Left lung (tissue), 10 donors: Measurements from ENCODE around the gene TIMP3. TPM values are rescaled to one million over a fixed set of nuclear protein-coding genes. Genes with fewer than 3 reads are reported as not detected.

Experiments used
- ATAC-seq: fragments of 200-7000 bp; cut with Tn5 transposase; one replicate; pipeline ENCODE4 v1.9.1; 2020; ENCODE audit warnings: moderate library complexity
- DNase-seq, 4 donors: peaks; one replicate each; pipeline ENCODE4 v3.0.0-alpha.2; 2013 to 2020
- H3K27ac ChIP-seq, 2 donors: fragments of 200-600 bp; sonication (generic) in 1 of 2; one replicate each; pipeline versions ENCODE4 v1.5.0 to v1.8.0; 2020 to 2021
- H3K27me3 ChIP-seq, 2 donors: fragments of 200-600 bp; sonication (generic) in 1 of 2; one replicate each; pipeline versions ENCODE4 v1.5.0 to v1.8.0; 2020 to 2021
- H3K36me3 ChIP-seq, 2 donors: fragments of 200-600 bp; sonication (generic) in 1 of 2; one replicate each; pipeline versions ENCODE4 v1.5.0 to v1.8.0; 2020 to 2021
- H3K4me1 ChIP-seq, 2 donors: fragments of 200-600 bp; one replicate each; pipeline ENCODE4 v1.8.0; 2021
- H3K4me3 ChIP-seq, 2 donors: fragments of 200-600 bp; sonication (generic) in 1 of 2; one replicate each; pipeline versions ENCODE4 v1.5.0 to v1.8.0; 2020 to 2021; ENCODE audit warnings: mild to moderate bottlenecking in 1 of 2
- H3K9me3 ChIP-seq, 2 donors: fragments of 200-600 bp; sonication (generic) in 1 of 2; one replicate each; pipeline versions ENCODE4 v1.5.0 to v1.8.0; 2020 to 2021
- intact Hi-C, 2 donors: fragments of 100-400 bp; cut with DNase I; formaldehyde crosslinking; loops; one replicate each; pipeline versions ENCODE4 v1.11.2 to v1.14.2; 2022
- polyA plus RNA-seq, 6 donors: library from polyadenylated mRNA; unstranded; fragments of 120-200 nt; gene quantifications; one replicate each; pipeline ENCODE4 v1.2.1, GENCODE V29; 2013; ENCODE audit not compliant: insufficient read length in 6 of 6
- total RNA-seq, 2 donors: library from RNA; stranded (reverse); fragmentation: NEBNext Ultra II Directional; extraction: Animal tissue kit (Norgen Biotek cat#: 25700); gene quantifications; one replicate each; pipeline ENCODE4 v1.2.1, GENCODE V29; 2021
- TF ChIP-seq, protein P1 (sequence below), 2 donors: fragments of 200-600 bp; sonication (generic) in 1 of 2; IDR thresholded peaks; one replicate each; pipeline versions ENCODE4 v1.5.0 to v1.8.0; 2021; ENCODE audit warnings: antibody characterized with exemption in 2 of 2
- donor health status: DM: no; HTN: yes; CAD: no.
- donor health status: DM: no; HTN: no; CAD: no.

Gene TIMP3
- total and polyA plus RNA-seq, 8 donors, result 146 to 308 (median 162) TPM

DNA sequence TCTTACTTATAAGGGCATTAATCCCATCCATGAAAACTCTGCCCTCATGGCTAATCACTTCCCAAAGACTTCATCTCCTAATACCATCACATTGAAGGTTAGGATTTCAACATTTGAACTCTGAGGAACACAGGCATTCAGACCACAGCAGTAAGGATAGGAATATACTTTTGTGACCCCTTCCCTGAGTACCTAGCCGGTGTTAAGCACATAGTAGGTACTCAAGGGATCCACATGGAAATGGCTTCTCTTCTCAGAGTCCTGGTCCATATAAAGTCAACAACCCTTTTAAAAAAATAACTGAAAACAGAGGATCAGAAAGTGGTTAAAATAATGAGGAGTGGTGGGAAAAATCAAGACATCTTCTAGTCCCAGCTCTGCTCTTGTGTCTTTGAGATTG is 78.0 kb downstream of the TIMP3 start:
- Histone ChIP-seq H3K36me3 (no peaks in the 10 kb centered on the region), H3K4me1 (peaks cover 0 to 26% of the 10 kb centered on the region in 2 donors), H3K27ac (no peak overlapping the region), H3K9me3 (no peaks in the 10 kb centered on the region), H3K27me3 (peaks cover 0 to 14% of the 10 kb centered on the region in 2 donors), H3K4me3 (no peak overlapping the region)
- intact Hi-C loops, result no loop called here
- DNase-seq (no peak), ATAC-seq (no peak)
- TF ChIP-seq, protein P1, sequence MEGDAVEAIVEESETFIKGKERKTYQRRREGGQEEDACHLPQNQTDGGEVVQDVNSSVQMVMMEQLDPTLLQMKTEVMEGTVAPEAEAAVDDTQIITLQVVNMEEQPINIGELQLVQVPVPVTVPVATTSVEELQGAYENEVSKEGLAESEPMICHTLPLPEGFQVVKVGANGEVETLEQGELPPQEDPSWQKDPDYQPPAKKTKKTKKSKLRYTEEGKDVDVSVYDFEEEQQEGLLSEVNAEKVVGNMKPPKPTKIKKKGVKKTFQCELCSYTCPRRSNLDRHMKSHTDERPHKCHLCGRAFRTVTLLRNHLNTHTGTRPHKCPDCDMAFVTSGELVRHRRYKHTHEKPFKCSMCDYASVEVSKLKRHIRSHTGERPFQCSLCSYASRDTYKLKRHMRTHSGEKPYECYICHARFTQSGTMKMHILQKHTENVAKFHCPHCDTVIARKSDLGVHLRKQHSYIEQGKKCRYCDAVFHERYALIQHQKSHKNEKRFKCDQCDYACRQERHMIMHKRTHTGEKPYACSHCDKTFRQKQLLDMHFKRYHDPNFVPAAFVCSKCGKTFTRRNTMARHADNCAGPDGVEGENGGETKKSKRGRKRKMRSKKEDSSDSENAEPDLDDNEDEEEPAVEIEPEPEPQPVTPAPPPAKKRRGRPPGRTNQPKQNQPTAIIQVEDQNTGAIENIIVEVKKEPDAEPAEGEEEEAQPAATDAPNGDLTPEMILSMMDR (IDR thresholded peaks at IDR 0.05), result no peak

DNA sequence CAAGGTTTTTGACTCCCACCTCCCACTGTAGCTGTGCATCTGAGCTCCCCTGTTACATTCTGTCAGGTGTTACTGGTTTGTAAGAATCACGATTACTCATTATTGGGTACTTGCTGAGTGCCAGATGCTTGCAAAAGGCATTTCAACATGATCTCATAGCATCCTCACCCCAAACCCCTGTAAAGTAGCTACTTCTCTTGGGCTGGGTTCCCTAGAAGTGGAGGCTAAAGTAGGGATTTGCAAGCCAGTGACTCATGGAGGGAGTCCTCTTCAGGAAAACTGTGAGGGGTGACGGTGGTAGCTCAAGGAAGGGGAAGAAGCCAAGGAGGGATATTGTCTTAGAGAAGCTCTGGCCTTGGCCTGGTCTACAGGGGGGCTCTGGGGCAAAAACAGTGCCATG is 78.6 kb downstream of the TIMP3 start:
- peaks cover 0 to 14% of the 10 kb centered on the region in 2 donors for H3K27me3 ChIP-seq
- no peak for DNase-seq
- intact Hi-C loops, result no loop called here
- TF ChIP-seq, protein P1 (IDR thresholded peaks at IDR 0.05), result no peak
- H3K27ac ChIP-seq, result no peak overlapping the region
- no peak overlapping the region for H3K4me3 ChIP-seq
- peaks cover 0 to 21% of the 10 kb centered on the region in 2 donors for H3K4me1 ChIP-seq
- no peaks in the 10 kb centered on the region for H3K9me3 ChIP-seq
- ATAC-seq, result peak; percentile 27
- no peaks in the 10 kb centered on the region for H3K36me3 ChIP-seq

DNA sequence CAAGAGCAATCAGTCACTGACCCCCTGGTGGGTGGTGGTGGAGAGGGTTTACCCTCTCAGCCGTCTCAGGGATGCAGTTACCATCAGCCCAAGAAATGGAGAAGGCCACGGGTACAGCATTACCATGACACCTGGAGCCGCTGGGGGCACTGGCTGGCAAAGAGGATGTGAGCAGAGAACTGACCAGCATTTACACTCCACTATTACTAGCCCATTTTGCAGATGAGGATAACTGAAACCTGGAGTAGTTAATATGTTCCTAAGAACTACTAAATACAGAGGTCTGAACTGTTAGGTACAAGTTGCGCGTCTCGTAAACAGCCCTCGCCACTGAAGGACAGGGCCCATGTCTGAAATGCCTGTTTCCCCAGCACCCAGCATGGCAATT is 79.0 kb downstream of the TIMP3 start:
- no peak overlapping the region for H3K27ac ChIP-seq
- no peaks in the 10 kb centered on the region for H3K9me3 ChIP-seq
- DNase-seq (no peak), ATAC-seq (no peak)
- no peak overlapping the region for H3K4me3 ChIP-seq
- intact Hi-C loops, result no loop called here
- peaks cover 0 to 14% of the 10 kb centered on the region in 2 donors for H3K27me3 ChIP-seq
- peaks cover 0 to 19% of the 10 kb centered on the region in 2 donors for H3K4me1 ChIP-seq
- H3K36me3 ChIP-seq, result no peaks in the 10 kb centered on the region
- TF ChIP-seq, protein P1 (IDR thresholded peaks at IDR 0.05), result no peak

DNA sequence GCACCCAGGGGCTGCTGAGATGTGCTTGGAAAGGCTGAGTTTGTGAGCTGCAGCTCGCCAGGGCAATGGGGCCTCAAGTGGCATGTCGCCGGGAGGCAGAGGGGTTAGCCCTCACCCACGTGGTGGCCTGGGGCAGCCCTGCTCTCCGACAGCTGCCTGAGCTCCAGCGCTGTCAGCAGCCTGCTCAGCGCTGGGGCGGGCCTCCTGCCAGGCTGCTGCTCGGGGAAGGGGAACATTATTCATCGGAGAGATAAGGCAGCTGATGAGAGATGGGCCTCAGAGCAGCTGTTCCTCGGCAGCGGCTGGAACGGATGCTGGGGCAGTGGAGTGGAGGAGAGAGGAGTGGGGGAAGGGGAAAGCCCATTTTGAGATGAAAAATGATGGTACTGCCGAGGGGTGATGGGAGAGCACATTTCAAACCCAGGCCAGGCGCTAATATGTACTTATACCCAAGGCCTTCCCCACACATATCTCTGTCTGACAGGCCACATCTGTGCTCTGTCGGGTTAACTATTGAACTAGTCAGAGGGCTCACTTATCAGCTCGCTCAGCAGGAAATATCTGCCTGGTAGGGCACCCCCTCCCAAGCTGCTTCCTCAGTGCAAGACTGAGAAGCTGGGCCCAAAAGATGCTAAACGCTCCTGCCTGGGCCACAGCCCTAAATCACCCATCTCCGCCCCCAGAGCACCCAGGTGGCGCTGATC is 79.5 kb downstream of the TIMP3 start:
- H3K36me3 ChIP-seq, result no peaks in the 10 kb centered on the region
- intact Hi-C loops, result no loop called here
- peak; percentile 84 for ATAC-seq
- TF ChIP-seq, protein P1 (IDR thresholded peaks at IDR 0.05), result no peak
- H3K27me3 ChIP-seq, result peaks cover 0 to 14% of the 10 kb centered on the region in 2 donors
- H3K27ac ChIP-seq, result no peak overlapping the region
- DNase-seq, result peak; percentile 61 to 94 (median 86)
- peaks cover 0 to 19% of the 10 kb centered on the region in 2 donors for H3K4me1 ChIP-seq
- no peaks in the 10 kb centered on the region for H3K9me3 ChIP-seq
- no peak overlapping the region for H3K4me3 ChIP-seq

DNA sequence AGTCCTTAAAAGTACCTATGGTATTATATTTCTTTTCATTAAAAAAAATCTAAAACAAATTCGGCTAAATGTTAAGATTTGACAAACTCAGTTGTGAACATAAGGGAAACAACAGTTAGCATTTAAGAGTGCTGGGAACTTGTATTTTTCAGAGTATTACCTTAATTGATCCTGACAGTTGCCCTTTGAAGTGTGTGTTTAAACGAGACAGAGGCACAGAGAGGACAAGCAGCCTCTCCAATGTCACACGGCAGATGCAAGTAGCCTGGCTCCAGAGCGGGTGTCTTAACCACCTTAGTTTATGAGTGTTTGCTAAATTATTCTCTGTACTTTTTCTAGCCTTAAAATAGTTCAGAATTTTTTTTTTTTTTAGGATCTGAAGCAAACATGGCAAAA is 80.9 kb downstream of the TIMP3 start:
- ATAC-seq, result no peak
- peaks cover 0 to 19% of the 10 kb centered on the region in 2 donors for H3K4me1 ChIP-seq
- DNase-seq, result no peak
- peaks cover 0 to 14% of the 10 kb centered on the region in 2 donors for H3K27me3 ChIP-seq
- H3K36me3 ChIP-seq, result no peaks in the 10 kb centered on the region
- H3K4me3 ChIP-seq, result no peak overlapping the region
- H3K9me3 ChIP-seq, result no peaks in the 10 kb centered on the region
- intact Hi-C loops, result no loop called here
- no peak overlapping the region for H3K27ac ChIP-seq
- TF ChIP-seq, protein P1 (IDR thresholded peaks at IDR 0.05), result no peak
